Cortex of kidney (tissue), 1 donor: ENCODE data around the gene NPM1.

Experiments
- DNase-seq: peaks from one replicate; lab custom pipeline; 2025; lab: John Stamatoyannopoulos, UW

The NPM1 gene

DNA sequence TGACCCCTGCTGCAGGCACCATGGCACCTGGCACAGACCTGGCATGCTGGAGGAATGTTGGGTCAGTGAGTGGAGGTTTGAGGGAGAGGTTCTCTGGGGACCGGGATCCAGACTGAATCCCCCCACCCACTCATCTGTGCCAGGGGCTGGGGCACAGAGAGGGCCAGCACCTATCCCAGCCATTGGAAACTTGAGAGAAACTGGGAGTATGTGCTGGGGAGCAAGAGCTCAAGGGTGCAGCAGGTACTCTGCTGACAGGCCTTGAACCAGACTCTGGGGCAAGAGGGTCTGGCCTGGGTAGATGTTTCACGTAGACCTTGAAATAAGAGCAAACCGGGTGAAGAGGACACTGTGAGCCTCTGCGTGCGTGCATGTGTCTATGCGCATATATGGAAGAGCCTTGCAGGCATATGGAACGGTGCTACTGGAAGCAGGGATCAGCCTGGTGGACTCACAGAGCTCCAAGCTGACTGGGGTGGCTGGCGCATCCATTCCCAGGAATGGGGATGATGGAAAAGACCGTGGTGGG, 40.6 kb downstream of the NPM1 start:
- no peak for DNase-seq

DNA sequence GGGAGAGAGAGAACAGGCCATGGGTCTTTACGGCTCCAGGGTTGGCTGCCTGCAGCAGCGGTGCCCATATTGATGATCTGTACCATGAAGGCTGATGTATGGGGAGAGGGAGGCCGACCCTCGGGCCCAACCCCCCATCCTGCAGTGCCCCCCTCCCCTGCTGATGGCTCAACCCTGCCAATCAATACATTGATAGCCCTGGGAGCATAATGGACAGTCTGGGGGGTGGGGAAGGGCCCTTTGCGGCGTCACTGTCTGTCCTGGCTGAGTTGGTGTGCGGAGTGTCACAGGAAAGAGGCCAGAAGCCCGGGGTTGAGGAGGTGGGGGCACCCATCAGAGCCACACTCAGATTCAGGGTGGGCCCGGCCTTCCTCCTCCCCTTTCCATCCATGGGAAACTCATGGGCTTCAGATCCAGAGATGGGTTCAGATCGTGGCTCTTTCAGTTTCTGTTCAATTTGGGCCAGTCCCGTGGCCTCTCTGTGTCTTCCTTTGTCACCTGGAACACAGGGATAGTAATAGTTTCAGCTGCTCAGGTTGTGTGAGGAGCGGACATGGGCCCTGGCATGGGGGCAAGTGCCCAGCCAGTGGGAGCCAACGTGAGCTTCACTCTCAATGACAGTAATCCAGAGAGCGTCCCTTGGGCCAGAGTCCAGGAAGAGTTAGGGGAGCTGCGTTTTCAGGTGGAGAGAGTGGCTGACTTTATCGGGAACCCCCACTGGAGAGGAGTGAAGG, 41.3 kb downstream of the NPM1 start:
- DNase-seq = no peak

DNA sequence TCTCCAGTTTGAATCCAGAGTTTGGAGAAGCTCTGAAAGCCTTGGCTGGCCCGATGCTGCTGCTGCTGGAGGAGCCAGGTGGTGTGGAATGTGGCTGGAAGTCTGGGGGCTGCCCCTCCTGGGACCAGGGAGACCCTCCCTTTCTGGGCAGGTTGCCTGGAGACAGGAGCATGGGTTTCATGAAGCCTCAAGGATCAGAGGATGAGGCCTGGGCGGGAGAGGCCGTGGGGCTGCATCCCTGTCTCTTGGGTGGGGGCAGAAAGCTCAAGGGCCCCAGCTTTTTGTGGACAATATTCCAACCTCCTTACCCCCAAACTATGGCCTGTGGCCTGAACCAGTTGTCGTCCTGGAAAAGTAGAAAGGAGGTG, 41.9 kb downstream of the NPM1 start:
- DNase-seq = no peak

DNA sequence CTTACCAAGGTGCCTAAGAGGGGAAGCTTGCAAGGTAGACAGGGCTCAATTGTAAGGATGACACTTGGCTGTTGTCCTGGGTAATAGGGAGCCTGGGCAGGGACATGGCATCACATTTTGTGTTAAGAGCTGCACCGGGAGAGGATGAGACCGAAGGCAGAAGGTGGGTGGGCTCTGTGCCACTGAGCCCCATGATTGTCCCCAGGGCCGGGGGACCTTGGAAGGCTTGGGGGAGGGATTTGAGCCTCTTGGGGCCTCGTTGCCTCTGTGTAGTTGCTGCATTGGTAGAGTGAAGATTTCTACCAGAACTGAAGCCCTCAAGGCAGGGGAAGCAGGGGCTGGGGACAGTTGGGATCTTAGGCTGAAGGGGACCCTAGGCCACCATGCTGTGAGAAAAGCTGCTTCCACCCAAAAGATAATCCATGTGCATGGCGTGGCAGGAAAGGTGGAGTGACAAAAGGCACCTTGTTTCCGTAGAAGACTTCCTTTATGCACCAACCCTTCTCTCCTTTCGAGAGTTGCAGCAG, 43.7 kb downstream of the NPM1 start:
- no peak for DNase-seq

DNA sequence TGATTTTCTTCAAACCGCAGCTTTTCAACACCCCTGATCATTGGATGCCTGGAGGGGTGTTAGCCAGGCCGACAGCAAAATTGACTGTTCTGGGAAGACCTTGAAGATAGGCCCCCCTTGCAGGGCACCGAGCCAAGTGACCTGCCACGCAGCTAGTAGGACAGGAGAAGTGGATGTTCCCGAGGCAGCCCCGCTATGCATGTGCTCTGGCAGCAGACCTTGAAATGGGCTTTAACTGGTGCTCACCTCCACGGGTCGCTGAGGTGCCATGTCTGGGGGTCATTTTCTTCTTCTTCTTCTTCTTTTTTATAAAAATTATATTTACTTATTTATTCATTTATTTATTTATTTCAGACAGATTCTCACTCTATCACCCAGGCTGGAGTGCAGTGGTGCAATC, 44.4 kb downstream of the NPM1 start:
- DNase-seq = no peak

DNA sequence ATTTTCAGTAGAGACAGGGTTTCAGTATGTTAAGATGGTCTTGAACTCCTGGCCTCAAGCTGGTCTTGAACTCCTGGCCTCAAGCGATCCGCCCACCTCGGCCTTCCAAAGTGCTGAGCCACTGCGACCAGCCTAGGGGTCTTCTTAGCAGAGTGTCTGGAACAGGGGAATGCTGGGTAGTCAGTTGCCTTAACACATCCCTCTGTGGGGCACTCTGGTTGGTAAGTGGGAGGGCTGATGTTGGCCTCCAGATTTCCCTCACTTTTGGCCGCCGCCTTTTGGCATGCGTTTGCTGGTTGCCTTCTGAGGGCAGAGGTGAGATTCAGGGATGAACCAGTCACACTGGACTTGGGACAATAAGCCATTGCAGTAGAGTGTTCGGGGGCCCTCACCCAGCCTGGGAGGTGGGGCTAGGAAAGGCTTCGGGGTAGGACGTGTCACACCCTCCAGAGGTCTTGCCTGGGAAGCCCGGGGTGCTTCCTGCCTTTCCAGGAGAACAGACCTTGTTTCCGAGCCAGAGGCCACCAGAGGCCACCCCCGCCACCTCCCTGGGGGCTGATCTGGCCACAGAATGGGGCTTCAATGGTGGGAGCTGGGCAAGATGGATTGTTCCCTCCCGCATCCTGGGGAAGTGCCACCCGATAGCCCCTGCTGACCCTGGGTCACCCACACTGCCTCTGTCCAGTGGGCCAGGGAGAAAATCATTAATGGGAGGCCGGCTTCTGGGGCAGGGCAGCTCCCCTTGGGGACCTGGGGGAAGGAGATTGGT, 45.1 kb downstream of the NPM1 start:
- DNase-seq = no peak

DNA sequence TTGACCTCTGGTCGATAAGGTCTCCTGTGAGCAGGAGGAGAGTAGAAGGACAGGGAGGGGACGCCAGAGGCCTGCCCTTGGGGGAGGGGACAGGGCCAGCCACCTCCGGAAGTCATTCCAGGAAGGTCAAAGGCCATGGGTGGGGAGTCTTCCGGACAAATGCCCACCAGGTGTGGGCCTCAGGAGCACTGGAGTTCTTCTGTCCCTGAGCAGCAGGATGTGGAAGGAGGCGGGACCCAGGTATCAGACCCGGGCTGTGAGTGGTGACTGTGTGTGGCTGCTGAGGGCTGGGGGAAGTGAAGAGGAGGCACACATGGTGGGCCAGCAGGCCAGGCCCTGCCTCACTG, 45.7 kb downstream of the NPM1 start:
- DNase-seq = no peak

DNA sequence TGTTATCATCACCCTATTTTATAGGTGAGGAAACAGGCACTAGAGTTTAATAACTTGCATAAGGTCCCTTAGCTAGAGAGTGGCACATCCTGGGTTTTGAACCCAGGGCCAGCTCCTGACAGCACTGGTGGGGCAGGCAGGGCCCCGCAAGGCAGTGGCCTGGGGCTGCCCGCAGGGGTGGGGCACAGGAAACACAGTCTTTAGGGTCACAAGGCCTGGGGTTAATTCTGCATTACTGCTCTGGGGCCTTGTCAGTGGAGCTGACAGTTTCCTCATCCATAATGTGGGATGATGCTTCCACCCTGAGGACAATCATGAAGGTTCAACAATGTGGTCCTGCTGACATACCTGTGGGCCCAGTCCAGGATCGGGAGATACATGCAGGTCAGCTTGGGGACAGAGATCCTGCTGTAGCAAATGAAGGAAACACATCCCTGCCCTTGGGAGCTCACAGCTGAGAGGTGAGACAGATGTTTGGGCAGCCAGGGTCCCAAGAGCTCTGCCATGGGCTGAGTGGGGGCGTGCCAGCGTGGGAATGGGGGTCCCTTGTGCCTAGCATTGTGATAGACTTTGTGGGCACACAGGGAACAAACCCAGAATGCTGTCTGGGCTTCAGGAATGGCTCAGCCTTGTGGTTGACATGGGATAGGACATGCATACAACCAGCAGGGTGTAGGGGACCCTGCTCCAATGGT, 46.5 kb downstream of the NPM1 start:
- no peak for DNase-seq

DNA sequence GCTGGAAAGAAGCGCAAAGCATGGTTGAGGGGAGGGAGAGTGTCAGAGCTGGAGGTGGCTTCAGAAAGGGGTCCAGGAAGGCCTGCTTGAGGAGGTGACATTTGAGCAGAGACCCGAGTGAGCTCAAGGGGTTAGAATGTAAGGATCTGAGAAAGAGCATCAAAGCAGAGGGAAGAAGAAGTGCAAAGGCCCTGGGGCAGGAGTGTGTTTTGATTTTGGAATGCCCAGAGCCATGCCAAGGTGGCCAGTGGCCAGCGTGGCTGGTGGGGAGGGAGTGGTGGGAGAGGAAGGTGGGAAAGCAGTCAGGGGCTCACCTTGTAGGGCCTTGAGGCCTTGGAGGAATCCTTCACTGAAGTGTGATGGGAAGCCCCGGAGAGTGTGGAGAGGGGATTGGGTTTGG, 47.2 kb downstream of the NPM1 start:
- DNase-seq = no peak

DNA sequence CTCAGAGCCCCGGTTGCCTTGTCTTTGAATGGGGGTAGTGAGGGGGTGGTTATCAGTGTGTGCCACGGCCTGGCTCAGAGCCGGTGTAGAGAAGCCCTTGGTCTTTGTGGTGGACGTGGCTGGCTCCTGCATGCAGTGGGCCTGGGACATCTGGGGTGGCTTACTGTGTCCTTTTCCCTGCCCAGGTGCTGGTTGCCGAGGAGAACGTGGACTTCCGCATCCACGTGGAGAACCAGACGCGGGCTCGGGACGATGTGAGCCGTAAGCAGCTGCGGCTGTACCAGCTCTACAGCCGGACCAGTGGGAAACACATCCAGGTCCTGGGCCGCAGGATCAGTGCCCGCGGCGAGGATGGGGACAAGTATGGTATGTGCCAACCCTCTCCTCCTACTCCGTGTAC, 48.3 kb downstream of the NPM1 start:
- no peak for DNase-seq

DNA sequence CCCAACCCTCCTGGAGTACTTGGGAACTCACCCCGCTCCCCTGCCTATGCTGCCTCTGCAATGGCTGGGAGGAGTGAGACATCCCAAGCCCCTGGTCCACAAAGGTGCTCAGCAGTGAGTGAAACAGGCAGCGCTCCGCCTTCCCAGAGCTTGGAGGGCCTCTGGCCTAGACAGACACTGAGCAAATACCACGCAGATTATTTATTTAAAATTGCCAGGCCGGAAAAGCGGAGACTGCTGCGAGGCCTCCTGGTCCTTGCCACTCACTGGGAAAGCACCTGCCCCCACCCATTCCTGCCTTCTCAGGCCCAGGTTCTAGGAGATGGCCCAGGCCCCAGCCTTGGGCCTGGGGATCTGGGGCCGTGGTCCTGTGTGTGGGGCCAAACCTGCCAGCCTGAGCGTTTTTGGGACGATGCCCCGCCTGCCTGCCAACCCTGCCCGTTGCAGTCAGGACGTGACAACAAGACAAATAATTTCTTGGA, 49.2 kb downstream of the NPM1 start:
- DNase-seq = no peak

DNA sequence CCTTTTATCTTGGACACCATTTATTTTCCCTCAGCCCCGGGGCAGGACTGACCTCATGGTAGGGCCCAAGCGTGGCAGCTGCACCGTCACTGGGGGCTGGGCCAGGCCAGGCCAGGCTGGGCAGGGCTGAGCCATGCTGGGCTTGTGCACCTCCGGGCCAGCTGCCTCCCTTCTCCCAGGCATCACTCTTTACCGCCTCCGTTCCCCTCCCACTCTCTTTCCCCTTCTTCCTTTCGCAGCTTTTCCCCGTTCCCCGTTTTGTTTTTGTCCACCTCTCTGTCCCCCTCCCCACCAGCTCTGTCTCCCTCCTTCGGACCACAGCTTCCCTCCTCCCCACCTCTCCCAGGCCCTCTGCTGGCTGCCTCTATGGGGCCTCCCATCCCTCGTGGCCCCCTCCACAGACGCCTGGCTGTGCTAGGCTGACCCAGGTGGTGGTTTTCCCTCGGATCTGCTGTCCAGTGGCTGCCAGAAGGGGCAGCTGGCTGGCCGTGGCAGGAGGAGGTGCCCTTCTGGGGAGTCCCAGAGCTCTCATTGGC, 49.7 kb downstream of the NPM1 start:
- DNase-seq = no peak

DNA sequence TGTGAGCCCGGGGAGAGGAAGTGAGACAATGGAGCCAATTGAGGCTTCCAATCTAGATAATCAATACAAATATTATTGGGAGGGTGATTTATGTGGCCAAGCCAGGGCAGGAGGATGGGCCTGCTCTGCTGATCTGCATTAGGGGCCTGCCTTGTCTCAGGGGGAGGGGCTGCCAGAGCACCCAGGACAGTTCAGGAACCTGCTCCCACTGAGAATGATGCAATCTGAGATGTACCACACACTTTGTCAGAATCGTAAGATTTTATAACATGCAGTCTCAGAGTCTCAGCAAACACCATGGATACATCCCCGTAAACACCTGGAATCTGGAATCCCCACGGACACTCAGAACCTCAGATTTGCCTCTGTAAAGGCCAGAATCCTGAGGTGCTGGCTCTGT, 51.1 kb downstream of the NPM1 start:
- DNase-seq = no peak

DNA sequence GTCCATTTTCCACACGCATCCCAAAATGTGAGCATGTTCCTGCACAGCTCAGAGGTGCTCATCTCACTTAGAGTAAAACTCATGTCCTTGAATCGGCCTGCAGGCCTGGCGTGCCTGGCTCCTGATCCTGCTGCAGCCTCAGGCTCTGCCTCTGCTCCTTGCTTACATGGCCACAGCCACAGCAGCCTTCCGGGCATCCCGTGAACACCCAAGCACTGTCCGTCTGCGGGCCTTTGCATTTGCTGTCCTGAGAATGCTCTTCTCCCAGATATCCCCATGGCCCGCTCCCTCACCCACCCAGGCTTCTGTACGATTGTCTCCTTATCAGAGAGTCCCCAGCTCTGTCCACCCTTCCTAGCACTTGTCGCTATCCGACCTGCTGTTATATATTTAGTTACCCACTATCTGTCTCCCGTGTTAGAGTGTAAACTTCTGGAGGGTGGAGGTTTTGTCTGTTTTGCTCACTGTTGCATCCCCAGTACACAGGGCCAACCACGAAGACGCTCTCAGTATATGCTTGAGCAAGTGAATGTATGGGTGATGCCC, 53.7 kb downstream of the NPM1 start:
- DNase-seq = no peak

DNA sequence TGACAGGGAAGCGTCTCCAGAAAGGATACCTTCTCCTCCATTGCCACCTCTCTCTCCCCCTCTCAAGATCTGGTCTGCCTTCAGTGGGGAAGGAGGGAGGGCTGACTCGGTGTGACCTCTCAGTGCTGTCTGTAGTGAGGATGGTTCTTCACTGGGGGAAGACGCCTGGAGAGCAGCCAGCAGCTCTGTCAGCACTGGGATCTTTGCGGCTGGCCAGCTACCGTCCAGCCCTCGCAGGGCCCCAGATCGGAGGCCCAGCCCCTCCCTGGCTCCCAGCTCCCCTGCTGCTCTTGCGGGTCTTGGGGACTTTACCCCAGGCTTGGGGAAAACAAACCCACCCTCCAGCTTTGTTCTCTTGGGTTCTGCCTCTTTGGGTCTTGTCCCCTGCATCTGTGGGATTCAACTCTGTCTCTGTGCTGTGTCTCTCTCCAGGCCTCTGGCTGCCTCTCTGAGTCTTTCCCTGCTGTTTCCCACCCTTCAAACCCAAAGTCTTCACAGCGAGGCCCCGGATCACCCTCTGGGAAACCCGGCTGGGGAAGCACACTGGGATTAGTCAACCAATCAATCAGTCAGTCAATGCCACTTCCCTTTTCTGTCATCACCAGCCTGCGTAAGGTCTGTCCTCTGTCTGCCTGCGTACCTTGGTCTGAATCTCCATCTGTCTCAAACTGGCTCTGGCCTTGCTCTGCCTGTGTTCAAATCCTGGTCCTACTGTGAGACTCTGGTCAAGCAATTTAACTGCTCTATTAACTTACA, 54.8 kb downstream of the NPM1 start:
- no peak for DNase-seq

DNA sequence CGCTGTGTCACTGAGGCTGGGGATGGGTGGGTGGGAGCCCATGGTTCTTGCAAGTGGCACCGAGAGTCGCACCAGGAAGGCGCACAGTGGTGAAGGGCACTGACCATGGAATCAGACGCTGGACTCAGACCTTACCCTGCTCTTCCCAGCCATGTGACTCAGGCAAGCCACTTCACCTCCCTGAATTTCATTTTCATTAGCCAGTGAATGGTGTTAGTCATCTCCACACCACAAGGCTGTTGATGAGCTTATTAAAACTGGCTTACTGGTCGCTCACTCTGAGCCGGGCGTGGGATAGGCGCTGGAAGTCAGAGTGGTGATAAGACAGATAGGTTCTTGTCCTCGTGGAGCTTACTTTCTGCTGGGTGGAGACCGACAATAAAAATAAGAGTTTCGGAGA, 56.9 kb downstream of the NPM1 start:
- DNase-seq = no peak

DNA sequence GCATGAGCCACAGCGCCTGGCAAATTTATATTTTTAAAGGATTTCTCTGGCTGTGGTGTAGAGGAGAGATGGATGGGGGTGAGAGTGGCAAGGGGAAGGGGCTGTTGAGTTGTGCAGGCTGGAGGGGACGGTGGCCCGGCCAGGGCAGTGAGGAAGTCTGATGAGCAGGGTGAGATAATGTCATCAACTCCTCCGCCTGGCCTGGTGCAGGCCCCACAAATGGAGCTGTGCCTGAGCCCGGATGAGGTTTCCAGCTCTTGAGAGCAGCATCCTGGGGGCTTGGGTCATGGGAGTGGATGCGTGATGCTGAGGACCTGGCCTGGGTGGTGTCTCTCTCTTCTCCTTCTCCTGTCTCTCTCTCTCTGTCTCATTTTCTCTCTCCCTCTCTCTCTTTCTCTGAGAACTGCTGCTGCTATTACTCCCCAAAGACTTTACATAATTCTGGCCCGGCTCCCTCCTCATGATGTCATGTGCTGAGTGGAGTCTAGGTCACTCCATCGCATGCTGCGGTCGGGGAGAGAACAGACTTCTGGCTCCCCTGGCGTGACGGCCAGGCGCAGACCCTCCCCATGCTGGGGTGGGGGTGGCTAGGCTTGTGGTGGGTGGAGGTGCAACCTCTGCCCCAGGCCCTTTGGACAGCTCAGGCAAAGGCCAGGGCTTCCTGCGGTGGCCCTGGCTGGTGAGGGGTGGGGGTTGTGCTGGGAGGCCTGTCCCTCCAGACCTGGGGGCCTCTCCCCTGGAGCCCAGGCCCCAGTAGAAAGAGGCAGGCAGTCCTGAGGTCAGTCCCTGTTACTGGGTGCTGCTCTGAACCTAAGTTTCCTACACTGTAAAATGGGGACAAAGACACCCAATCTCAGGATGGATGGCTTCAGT, 58.2 kb downstream of the NPM1 start:
- DNase-seq = no peak

DNA sequence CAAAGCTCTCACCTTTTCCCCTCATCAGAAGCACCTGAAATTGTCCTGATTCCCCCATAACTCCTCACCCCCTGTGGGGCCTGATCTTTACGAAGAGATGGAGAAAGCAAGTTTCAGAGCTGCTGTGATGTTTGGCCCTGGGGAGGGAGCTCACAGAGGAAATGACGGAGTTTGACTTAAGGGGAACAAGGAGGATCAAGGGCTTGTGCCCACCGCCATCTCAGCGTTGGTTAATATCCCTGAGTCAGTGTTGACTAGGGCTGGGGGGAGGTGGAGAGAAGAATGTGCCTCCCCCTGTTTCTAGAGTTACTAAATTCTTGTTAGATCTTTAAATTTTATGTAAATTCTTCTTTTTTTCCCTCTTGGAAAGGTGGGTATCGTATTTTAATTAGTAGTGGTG, 59.6 kb downstream of the NPM1 start:
- DNase-seq = no peak

DNA sequence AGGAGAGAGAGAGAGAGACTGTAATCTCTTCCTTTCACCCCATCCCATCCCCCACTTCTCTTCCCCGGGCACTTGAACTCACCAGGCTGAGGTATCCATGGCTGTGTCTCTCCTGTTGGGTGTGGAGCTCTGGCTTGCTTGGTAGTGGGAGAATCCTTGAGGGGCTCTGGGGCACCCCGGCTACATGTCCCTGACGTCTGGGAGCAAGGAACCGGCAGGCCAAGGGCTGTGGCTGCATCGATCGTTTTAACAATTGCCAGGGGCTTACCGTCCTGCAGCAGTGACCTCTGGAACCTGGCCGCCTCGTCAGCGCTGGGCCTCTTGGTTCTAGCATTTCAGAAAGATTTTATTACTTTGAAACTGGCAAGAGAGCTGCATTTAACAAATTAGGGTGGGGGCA, 61.8 kb downstream of the NPM1 start:
- no peak for DNase-seq
